GM12801 (cell line): Measurements from ENCODE around the gene TPCN2.

Experiments used
- TF ChIP-seq, protein P1 (sequence below): IDR thresholded peaks from one replicate; pipeline ENCODE4 v1.5.1; 2011; ENCODE audit warnings: control low read depth; ENCODE audit not compliant: insufficient read length; ENCODE audit errors: extremely low read depth

Gene TPCN2

GRCh38 chr11:69085490-69086095, 36.9 kb downstream of the TPCN2 start:
- TF ChIP-seq, protein P1, sequence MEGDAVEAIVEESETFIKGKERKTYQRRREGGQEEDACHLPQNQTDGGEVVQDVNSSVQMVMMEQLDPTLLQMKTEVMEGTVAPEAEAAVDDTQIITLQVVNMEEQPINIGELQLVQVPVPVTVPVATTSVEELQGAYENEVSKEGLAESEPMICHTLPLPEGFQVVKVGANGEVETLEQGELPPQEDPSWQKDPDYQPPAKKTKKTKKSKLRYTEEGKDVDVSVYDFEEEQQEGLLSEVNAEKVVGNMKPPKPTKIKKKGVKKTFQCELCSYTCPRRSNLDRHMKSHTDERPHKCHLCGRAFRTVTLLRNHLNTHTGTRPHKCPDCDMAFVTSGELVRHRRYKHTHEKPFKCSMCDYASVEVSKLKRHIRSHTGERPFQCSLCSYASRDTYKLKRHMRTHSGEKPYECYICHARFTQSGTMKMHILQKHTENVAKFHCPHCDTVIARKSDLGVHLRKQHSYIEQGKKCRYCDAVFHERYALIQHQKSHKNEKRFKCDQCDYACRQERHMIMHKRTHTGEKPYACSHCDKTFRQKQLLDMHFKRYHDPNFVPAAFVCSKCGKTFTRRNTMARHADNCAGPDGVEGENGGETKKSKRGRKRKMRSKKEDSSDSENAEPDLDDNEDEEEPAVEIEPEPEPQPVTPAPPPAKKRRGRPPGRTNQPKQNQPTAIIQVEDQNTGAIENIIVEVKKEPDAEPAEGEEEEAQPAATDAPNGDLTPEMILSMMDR: no peak

- TF ChIP-seq, protein P1: no peak
Observed at GRCh38 chr11:69086152-69087132, 37.7 kb downstream of the TPCN2 start.

DNA sequence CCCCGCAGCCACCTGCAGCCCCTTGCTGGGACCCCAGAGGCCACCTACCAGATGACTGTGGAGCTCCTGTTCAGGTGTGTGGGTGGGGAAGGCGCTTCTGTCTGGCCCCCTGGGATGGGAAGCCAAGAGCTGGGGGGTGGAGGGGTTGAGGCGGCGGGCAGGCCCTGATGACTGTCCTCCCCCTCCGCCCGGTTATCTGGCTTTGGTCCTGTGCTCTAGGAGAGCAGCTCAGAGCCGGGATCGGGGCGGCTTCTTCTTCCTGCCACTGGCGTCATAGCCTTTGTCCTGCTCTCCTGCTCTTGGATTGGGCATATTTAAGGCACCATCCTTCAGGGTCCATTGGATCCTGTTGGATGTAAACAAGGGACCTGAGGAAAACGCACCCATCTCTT, 38.4 kb downstream of the TPCN2 start:
- TF ChIP-seq, protein P1: no peak

DNA sequence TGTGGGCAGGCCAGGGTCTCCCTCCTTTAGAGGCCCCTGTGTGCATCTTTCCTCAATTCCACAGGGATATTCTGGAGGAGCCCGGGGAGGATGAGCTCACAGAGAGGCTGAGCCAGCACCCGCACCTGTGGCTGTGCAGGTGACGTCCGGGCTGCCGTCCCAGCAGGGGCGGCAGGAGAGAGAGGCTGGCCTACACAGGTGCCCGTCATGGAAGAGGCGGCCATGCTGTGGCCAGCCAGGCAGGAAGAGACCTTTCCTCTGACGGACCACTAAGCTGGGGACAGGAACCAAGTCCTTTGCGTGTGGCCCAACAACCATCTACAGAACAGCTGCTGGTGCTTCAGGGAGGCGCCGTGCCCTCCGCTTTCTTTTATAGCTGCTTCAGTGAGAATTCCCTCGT, 39.1 kb downstream of the TPCN2 start:
- TF ChIP-seq, protein P1: no peak

DNA sequence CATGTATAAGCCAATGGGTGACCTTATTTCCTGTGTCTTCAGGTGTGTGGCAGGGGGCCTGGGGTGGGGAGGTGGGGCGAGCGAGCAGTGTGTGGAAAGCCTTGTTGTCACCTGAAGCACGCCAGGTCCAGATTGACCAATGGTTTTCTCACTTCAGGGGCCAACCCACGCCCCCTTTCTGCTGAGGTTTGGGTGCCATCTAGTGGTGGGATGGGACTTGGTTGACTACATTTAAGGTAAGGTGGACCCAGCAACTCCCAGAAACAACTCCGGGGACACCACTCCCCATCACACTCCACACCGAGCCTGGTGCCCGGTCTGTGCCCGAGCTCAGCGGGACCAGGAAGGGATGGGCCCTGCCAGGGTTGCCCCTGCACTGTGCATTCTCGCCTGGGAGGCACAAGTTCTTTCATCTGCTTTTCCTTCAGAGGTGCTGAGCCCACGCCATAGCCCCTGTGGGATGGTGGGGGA, 40.0 kb downstream of the TPCN2 start:
- TF ChIP-seq, protein P1: no peak

- TF ChIP-seq, protein P1: no peak
Observed at GRCh38 chr11:69089258-69089657, 40.5 kb downstream of the TPCN2 start.

DNA sequence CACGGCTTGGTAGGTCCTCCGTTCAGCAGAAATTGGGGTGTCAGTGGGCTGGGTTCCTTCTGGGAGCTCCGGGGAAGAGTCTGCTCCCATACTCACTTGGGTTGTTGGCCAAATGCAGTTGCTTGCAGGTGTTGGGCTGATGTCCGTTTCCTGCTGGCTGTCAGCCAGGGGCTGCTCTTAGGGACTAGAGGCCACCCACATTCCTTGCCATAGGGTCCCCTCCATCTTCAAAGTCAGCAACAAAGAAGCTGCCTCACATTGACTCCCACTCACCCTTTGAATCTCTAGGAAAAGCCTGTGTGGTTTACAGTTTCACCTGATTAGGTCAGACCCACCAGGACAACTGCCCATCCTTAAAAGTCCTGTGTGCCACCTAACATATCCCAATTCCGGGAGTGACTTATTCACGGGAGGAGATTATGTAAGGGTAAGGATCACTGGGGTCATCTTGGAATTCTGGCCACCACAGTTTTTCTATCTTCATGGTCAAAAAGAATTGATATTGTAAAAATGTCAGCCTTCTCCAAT, 43.0 kb downstream of the TPCN2 start:
- TF ChIP-seq, protein P1: no peak
